Pancreas (tissue), 10 donors: ENCODE measurements around the gene NCK1. TPM values are rescaled to one million over a fixed set of nuclear protein-coding genes. Genes with fewer than 3 reads are reported as not detected.
"Not testable (repeated sequence)": the region's sequence is repeated elsewhere in the genome, so short reads cannot be mapped to it uniquely, and the experiment has no call there.

ENCODE experiments used
- ATAC-seq, 4 donors: fragments of 200-7000 bp; cut with Tn5 transposase; one replicate each; pipeline versions ENCODE4 v1.8.0 to v1.9.1; 2020; ENCODE audit warnings: mild to moderate bottlenecking in 4 of 4, moderate library complexity in 4 of 4
- DNase-seq, 6 donors: peaks; one replicate each; pipeline ENCODE4 v3.0.0-alpha.2; 2020
- FAIRE-seq: peaks from 2 replicates; lab custom pipeline; 2012; peaks lifted over from hg19 to GRCh38; lab: Jason Lieb, UNC
- H3K27ac ChIP-seq, 4 donors: fragments of 200-600 bp; sonication (generic); 1 replicate in 3 of 4; 2 replicates in 1 of 4; pipeline versions ENCODE4 v1.5.0 to v1.8.0; 2020
- H3K27me3 ChIP-seq, 4 donors: fragments of 200-600 bp; one replicate each; pipeline ENCODE4 v1.8.0; 2021
- H3K36me3 ChIP-seq, 3 donors: fragments of 200-600 bp; sonication (generic) in 1 of 3; one replicate each; pipeline versions ENCODE4 v1.5.0 to v1.8.0; 2020 to 2021
- H3K4me1 ChIP-seq, 3 donors: fragments of 200-600 bp; one replicate each; pipeline ENCODE4 v1.8.0; 2021
- H3K4me3 ChIP-seq, 4 donors: fragments of 200-600 bp; sonication (generic) in 2 of 4; one replicate each; pipeline versions ENCODE4 v1.5.0 to v1.8.0; 2020 to 2021
- H3K9me3 ChIP-seq, 4 donors: fragments of 200-600 bp; one replicate each; pipeline ENCODE4 v1.8.0; 2021
- WGBS, 2 donors: extraction: QIAGEN DNeasy Blood & Tissue Kit; methylation state at CpG; one replicate each; pipeline ENCODE4 v1.1.7; 2013; 5-methylcytosine and 5-hydroxymethylcytosine counted together
- intact Hi-C, 3 donors: fragments of 100-400 bp; cut with DNase I; formaldehyde crosslinking; loops; one replicate each; pipeline versions ENCODE4 v1.11.1 to v1.14.2; 2022
- polyA plus RNA-seq, 2 donors: library from polyadenylated mRNA; stranded (reverse); fragments of 200-250 nt; gene quantifications; one replicate each; pipeline ENCODE4 v1.2.3, GENCODE V29; 2013
- total RNA-seq, 6 donors: library from RNA; stranded (reverse); fragmentation: NEBNext Ultra II Directional in 4 of 6; extraction: Animal tissue kit (Norgen Biotek cat#: 25700) in 4 of 6; gene quantifications; one replicate each; pipeline versions ENCODE4 v1.2.1 to v1.2.4, GENCODE V29; 2021 to 2023
- TF ChIP-seq, protein P1 (sequence below), 4 donors: fragments of 200-600 bp; sonication (generic) in 3 of 4; IDR thresholded peaks; one replicate each; pipeline versions ENCODE4 v1.5.0 to v1.8.0; 2021; ENCODE audit warnings: antibody characterized with exemption in 4 of 4
- donor health status: healthy with polysubstance abuse.
- donor health status: DM: no; HTN: no; CAD: no; lungs with moderate emphysema.
- donor health status: DM: no; HTN: no; CAD: no.
- donor health status: control.
- donor health status: control.
- donor health status: Bipolar disorder and iron deficiency.
- donor health status: DM: yes; HTN: yes; CAD: no.
- donor health status: DM: no; HTN: no; CAD: no.
- donor health status: DM: no; HTN: no; CAD: no.
- donor health status: DM: yes; HTN: yes; CAD: no.

The NCK1 gene
- total and polyA plus RNA-seq, 8 donors: 5.4 to 28.3 (median 10.8) TPM

DNA sequence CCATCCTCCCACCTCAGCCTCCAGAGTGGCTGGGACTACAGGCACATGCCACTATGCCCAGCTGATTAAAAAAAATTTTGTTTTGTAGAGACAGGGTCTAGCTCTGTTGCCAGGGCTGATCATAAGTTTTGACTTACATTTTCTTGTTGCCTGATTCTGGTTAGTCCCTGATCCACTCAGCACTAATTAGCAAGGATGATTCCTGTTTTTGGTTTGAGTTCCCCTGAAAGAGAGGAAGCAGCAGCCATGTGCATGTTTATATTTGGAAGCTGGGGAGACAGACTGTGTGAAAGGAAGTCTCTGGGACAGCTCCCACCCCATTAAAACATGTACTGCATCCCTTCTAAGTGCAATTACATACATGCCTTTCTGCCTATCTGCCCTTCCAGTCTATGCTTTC is 3.6 kb upstream of the NCK1 start:
- Histone ChIP-seq H3K4me3 (no peak overlapping the region), H3K27me3 (no peaks in the 10 kb centered on the region), H3K27ac (no peak overlapping the region), H3K4me1 (peaks cover 0 to 8% (median 3%) of the 10 kb centered on the region in 3 donors), H3K36me3 (no peaks in the 10 kb centered on the region), H3K9me3 (no peaks in the 10 kb centered on the region)
- DNase-seq (peak in 1 of 6 donors; percentile 27), ATAC-seq (no peak), FAIRE-seq (no peak)
- intact Hi-C loops: no loop called here
- TF ChIP-seq, protein P1, sequence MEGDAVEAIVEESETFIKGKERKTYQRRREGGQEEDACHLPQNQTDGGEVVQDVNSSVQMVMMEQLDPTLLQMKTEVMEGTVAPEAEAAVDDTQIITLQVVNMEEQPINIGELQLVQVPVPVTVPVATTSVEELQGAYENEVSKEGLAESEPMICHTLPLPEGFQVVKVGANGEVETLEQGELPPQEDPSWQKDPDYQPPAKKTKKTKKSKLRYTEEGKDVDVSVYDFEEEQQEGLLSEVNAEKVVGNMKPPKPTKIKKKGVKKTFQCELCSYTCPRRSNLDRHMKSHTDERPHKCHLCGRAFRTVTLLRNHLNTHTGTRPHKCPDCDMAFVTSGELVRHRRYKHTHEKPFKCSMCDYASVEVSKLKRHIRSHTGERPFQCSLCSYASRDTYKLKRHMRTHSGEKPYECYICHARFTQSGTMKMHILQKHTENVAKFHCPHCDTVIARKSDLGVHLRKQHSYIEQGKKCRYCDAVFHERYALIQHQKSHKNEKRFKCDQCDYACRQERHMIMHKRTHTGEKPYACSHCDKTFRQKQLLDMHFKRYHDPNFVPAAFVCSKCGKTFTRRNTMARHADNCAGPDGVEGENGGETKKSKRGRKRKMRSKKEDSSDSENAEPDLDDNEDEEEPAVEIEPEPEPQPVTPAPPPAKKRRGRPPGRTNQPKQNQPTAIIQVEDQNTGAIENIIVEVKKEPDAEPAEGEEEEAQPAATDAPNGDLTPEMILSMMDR (IDR thresholded peaks at IDR 0.05): no peak

DNA sequence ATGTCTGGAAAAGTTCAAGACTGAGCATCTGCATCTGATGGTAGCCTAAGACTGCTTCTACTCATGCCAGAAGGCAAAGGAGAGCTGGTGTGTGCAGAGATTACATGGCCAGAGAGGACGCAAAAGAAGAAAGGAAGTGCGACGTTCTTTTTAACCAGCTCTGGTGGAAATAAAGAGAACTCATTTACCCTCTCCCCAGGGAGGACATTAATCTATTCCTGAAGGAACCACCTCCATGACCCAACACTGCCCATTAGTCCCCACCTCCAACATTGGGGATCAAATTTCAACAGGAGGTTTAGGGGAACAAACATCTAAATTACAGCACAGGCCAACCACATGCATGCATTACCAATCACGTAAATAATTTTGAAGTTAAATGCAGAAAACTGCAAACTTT is 1.5 kb upstream of the NCK1 start:
- no peak for FAIRE-seq
- DNase-seq: no peak
- H3K9me3 ChIP-seq: no peaks in the 10 kb centered on the region
- WGBS, 2 donors: 52 to 57% methylated on average over 4 of the region's 4 CpGs
- peak overlapping the region in 2 of 4 donors; percentile 95 to 98 for H3K27ac ChIP-seq
- ATAC-seq: no peak
- TF ChIP-seq, protein P1 (IDR thresholded peaks at IDR 0.05): no peak
- intact Hi-C loops: no loop called here
- no peaks in the 10 kb centered on the region for H3K27me3 ChIP-seq
- no peaks in the 10 kb centered on the region for H3K36me3 ChIP-seq
- peaks cover 0 to 14% (median 5%) of the 10 kb centered on the region in 3 donors for H3K4me1 ChIP-seq
- peak overlapping the region in 1 of 4 donors; percentile 86 for H3K4me3 ChIP-seq

DNA sequence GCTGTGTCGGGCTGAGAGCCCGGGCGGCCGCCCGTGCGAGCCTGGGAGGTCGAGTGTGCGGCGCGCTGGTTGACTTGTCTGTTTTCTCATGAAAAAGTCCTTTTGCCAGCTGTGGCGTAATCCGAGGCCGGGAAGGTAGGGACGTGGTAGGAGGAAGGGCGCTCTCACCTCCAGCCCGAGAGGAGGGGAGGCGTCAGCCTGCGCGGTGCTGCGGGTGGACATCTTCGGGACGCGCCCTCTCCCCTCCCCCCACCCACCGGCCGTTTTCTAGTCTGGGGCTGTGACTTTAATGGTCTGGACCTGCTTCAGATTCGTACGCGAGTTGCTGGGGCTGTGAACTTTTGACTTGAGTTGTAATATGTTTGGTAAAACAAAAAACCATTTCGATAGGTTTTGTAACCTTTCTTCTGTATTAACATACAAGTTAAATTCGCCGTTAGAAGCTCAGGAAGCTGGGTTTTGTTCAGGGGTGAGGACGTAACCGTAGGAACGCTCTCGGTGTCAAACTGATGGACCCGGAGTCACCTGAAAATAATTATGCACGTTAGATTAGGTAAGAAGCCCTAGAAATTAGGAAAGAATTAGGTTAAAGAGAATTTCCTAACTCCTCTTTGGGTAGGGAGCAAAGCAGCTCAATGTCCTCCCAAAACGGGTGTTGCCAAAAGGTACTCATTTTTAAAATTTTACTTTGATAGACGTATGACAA is 762 bp downstream of the NCK1 start:
- no peaks in the 10 kb centered on the region for H3K9me3 ChIP-seq
- TF ChIP-seq, protein P1 (IDR thresholded peaks at IDR 0.05): no peak
- no peaks in the 10 kb centered on the region for H3K36me3 ChIP-seq
- peaks cover 0 to 20% (median 5%) of the 10 kb centered on the region in 3 donors for H3K4me1 ChIP-seq
- peak; percentile 66 to 74 (median 68) for ATAC-seq
- DNase-seq: peak; percentile 74 to 84 (median 75)
- 0 to 1% methylated on average over 33 to 39 of the region's 39 CpGs for WGBS, 2 donors
- FAIRE-seq: no peak
- peak overlapping the region; percentile 48 to 86 (median 65) for H3K4me3 ChIP-seq
- intact Hi-C loops: no loop called here
- H3K27me3 ChIP-seq: no peaks in the 10 kb centered on the region
- H3K27ac ChIP-seq: peak overlapping the region; percentile 87 to 98 (median 94)

DNA sequence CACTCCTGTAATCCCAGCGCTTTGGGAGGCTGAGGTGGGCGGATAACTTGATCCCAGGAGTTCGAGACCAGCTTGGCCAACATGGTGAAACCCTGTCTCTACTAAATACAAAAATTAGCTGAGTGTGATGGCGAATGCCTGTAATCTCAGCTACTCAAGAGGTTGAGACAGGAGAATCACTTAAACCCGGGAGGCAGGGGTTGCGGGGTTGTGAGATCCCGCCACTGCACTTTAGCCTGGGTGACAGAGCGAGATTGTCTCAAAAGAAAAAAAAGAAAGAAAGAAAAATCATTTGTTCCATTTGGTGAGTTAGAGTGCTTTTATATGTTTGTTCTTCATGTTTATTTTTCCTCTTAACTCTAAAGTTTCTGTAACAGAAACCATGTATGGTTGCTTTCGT is 7.3 kb downstream of the NCK1 start:
- Histone ChIP-seq H3K36me3 (no peaks in the 10 kb centered on the region), H3K9me3 (no peaks in the 10 kb centered on the region), H3K27ac (no peak overlapping the region), H3K4me1 (peaks cover 0 to 9% (median 0%) of the 10 kb centered on the region in 3 donors), H3K27me3 (no peaks in the 10 kb centered on the region), H3K4me3 (no peak overlapping the region)
- WGBS, 2 donors: 97 to 98% methylated on average over 9 of the region's 9 CpGs
- TF ChIP-seq, protein P1 (IDR thresholded peaks at IDR 0.05): no peak
- FAIRE-seq: no peak
- intact Hi-C loops: no loop called here
- DNase-seq: no peak
- no peak for ATAC-seq

DNA sequence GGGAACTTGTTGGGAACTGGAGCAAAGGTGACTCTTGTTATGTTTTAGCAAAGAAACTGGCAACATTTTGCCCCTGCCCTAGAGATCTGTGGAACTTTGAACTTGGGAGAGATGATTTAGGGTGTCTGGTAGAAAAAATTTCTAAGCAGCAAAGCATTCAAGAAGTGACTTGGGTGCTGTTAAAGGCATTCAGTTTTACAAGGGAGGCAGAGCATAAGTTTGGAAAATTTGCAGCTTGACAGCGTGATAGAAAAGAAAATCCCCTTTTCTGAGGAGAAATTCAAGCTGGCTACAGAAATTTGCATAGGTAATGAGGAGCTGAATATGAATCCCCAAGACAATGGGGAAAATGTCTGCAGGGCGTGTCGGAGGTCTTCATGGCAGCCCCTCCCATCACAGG is 10.2 kb downstream of the NCK1 start:
- intact Hi-C loops, FAIRE-seq, H3K4me3 ChIP-seq, DNase-seq, H3K4me1 ChIP-seq, H3K9me3 ChIP-seq, H3K27me3 ChIP-seq, H3K36me3 ChIP-seq, H3K27ac ChIP-seq, ATAC-seq: not testable (repeated sequence)
- 99 to 100% methylated on average over 3 of the region's 3 CpGs for WGBS, 2 donors

DNA sequence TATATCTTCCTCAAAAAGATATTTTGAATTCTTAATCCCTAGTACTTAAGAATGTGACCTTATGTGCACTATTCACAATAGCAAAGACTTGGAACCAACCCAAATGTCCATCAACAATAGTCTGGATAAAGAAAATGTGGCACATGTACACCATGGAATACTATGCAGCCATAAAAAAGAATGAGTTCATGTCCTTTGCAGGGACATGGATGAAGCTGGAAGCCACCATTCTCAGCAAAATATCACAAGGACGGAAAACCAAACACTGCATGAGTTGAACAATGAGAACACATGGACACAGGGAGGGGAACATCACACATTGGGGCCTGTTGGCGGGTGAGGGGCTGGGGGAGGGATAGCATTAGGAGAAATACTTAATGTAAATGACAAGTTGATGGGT is 17.5 kb downstream of the NCK1 start:
- FAIRE-seq, H3K4me3 ChIP-seq, H3K9me3 ChIP-seq, H3K27me3 ChIP-seq, H3K36me3 ChIP-seq, intact Hi-C loops, H3K27ac ChIP-seq, ATAC-seq, H3K4me1 ChIP-seq, DNase-seq: not testable (repeated sequence)
- whole genome bisulfite sequencing, 2 donors: 93 to 98% methylated on average over 2 of the region's 2 CpGs
